HG03025 (cell line): ENCODE measurements around the gene AURKAIP1.
"Not testable (repeated sequence)": the region's sequence is repeated elsewhere in the genome, so short reads cannot be mapped to it uniquely, and the experiment has no call there.

Experiments used
- ATAC-seq: cut with Tn5 transposase; IDR thresholded peaks from one replicate; pipeline ENCODE4 v1.9.1; 2021; ENCODE audit warnings: mild to moderate bottlenecking, moderate library complexity; ENCODE audit not compliant: unreplicated experiment, low FRiP score

The AURKAIP1 gene

GRCh38 chr1:1388078-1388472 is 13.1 kb upstream of the AURKAIP1 start:
- ATAC-seq = no peak

GRCh38 chr1:1387098-1388077 is 12.4 kb upstream of the AURKAIP1 start:
- no peak for ATAC-seq

- no peak for ATAC-seq
Observed at GRCh38 chr1:1385931-1386330, 10.9 kb upstream of the AURKAIP1 start.

- ATAC-seq = not testable (repeated sequence)
Observed at GRCh38 chr1:1385339-1385738, 10.3 kb upstream of the AURKAIP1 start.

DNA sequence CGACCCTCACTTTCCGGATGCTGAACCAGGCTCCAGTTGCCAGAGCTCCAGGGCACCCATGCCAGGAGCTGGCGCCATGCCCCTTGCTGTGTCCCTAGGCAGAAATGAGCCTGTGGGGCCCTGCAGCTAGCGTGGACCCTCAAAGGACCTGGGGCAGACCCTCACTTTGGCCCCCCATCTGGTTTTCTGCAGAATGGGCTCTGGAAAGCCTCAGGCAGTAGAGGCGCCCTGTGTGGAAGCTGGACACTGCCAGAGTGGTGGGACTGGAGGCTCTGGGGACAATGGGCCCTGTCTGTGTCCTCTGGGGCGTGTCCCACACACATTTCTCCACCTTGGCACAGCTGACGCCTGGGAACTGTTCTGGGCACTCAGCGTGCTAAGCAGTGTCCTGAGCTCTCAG is 6.3 kb upstream of the AURKAIP1 start:
- no peak for ATAC-seq

DNA sequence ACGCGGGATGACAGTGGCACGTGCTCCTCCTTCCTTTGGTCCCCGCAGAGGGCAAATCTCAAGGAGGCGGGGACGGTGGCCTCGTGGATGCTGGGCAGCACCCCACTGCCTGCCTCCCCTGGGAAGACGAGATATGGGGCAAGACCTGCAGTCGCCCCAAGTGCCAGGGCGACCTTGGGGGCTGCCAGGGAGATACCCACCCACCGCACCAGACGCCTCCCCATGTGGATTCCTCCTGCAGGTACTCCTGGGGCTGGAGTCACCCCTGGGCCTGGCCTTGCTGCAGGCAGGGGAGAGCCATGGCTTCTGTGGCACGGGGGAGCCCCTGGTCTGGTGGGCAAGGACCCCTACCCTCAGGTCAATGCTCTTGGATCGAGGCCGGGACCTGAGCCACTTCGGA is 5.9 kb upstream of the AURKAIP1 start:
- no peak for ATAC-seq

GRCh38 chr1:1377540-1378205 is 2.7 kb upstream of the AURKAIP1 start:
- ATAC-seq = no peak

DNA sequence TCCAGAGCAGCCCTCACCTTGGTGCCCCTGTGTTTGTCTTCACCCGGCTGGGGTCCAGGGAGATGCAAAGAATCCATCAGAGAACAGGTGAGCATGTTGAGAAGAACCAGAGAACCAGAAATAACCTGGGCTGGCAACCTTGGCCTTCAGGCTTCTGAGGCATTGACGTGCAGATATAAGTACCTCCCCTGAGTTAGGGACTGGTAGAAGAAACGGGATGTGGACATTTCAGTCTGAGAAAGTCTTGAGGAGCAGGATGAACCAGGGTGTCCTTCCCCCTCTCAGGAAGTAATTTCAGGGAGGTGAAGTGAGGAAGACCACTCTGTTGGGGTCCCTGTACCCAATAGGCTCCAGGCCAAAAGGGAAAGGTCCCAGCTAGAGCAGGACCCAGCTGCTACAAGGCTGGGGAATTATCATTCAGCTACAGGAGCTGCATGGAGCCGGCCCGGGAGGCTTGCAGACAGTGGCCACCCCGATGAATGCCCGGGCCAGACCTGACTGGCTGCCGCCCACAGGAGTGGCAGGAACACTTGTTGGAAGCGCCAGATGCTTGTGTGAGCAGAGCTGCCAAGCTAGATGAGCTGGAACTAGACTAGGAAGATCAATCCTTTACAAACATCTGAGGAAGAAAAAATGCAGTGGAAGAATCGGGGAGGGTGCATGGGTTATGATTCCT is 1.7 kb upstream of the AURKAIP1 start:
- ATAC-seq = no peak

DNA sequence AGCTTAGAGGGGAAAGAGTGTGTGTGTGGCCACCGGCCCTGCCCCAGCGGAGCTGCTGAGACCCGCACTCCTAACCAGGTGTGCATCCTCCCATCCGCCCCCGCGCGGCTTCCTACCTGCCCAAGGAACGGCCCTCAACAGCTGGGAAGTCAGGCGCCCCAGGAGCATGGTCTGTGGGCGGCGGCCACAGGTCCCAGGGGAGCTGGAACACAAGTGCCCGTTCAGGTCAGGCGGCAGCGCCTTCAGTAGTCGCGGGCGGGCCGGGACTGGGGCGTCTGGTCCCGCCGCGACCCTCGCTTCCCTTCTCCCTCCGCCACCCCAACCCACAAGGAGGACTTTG is 448 bp downstream of the AURKAIP1 start:
- ATAC-seq = peak; percentile 1

DNA sequence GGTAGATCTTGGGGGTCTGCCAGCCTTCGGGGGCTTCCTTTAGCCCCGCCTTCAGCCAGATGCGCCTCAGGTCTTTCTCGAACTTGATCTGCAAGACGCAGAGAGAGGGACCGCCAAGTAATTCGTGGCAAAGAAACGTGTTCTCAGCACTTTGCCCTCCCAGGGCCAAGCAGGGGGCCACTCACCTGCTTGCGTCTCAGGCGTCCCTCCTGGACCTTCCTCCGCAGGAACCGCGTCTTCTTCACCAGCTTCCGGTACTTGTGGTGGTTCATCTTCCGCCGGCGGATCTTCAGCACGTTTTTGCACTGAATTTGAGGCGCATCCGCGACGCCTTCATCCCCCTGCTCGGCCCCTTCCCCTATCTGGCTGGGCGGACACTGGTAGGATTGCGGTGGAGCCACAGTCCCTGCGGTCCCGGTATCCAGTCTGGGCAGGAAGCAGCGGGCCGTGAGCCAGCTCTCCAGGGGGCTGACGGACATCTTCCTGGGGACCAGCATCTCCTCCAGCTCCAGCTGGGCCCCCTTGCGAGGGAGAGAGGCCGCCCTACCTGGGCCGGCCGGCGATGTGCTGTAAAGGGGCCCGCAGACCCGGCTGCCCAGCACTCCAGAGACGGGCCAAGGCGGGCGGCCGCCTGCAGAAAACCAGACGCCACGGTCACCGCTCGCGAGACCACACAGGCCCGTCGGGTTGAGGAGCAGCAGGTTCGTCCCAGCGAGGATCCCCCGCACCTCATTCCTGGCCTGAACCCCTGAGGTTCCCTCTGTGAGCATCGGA is 1.0 kb downstream of the AURKAIP1 start:
- ATAC-seq = no peak

DNA sequence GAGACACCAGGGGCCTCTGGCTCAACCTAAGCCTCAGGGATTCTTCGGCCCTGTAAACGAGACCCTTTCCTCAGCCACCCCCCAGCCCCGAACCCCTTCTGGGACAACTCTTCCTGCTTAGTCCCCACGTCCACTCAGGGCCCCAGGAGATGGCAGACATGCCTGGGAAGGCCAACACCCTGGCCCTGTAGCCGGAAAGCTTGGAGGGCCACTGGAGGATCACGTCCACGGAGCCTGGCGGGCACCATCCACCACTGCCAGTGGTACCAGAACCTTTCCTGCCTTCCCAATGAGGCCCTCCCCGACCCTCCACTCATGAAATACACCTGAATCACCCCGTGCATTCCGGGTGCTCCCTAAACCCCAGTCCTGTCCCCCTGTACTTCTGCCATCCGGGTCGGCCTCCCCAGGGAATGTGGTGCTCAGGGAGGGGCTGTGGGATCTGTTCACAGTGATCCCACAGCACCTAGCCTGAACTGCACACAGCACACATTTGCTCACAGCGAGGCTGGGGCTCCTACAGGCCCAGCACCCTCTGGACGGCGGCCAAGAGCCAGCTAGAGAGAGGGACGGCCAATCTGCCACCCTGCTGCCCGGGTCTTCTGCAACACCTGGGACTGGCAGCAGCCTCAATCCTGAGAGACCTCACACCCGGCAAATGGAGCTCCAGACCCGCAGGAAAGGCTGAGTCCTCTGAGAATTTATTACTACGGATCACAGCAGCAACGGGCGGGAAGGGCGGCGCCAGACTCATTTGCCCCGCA is 1.8 kb downstream of the AURKAIP1 start:
- no peak for ATAC-seq

GRCh38 chr1:1371746-1372711 is 3.0 kb downstream of the AURKAIP1 start:
- no peak for ATAC-seq

DNA sequence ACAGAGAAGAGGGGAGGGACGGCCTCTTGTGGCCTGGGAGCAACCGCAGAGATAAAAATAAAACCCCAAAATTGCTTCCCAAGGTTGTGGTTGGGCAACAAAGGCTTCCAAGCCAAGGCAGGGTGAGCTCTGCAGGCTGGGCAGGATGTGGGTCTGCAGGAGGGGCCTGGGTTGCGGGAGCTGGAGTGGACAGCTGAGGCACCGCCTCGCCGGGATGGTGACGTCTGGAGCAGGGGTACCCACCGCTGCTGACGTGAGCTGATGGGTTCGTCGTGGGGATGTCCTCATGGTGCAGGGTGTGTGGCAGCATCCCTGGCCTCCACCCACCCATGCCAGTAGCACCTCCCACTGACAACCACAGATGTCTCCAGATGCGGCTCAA is 3.7 kb downstream of the AURKAIP1 start:
- ATAC-seq = no peak

- ATAC-seq = no peak
Observed at GRCh38 chr1:1370771-1371300, 4.2 kb downstream of the AURKAIP1 start.

- ATAC-seq = not testable (repeated sequence)
Observed at GRCh38 chr1:1370094-1370493, 4.9 kb downstream of the AURKAIP1 start.

GRCh38 chr1:1367315-1367714 is 7.7 kb downstream of the AURKAIP1 start:
- ATAC-seq = no peak

DNA sequence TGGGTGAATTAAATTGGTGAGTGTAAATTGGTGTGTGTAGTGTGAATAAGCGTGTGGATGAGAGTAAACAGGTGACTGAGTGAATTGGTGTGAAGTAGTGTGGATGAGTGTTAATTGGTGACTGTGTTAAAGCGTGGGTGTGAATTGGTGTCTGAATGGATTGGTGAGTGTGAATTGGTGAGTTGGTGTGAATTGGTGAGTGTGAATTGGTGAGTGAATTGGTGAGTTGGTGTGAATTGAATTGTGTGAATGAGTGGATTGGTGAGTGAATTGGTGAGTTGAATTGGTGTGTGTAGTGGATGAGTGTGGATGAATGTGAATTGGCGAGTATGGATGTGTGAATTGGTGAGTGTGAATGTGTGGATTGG is 8.3 kb downstream of the AURKAIP1 start:
- ATAC-seq = no peak

DNA sequence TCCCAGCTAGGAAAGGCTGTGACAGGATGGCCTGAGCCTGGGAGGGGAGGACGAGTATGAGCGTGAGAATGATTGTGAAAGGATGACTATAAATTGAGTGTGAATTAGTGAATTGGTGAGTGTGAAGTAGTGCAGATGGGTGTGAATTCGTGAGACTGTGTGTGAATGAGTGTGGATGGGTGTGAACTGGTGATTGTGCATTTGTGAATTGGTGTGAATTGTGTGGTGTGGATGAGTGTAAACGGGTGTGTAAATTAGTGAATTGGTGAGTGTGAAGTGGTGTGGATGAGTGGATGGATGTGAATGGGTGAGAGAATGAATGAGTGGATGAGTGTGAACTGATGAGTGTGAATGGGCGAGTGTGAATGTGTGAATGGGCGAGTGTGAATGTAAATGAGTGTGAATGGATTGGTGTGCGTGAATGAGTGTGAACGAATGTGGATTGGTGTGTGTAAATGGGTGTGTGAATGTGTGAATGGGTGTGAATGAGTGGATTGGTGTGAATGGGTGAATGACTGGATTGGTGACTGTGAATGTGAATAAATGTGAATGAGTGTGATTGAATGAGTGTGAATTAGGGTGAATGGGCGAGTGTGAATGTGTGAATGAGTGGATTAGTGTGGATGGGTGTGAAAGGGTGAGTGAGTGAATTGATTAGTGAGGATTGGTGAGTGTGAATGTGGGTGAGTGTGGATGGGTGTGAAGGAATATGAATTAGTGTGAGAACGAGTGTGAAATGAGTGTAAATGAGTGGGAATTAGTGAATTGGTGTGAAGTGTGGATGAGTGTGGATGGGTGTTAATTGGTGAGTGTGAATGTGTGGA is 8.9 kb downstream of the AURKAIP1 start:
- ATAC-seq = no peak
